HEK293 (cell line): Measurements from ENCODE around the gene TAMALIN.

Experiments
- CTCF ChIA-PET: fragments of 350-600 bp; formaldehyde crosslinking; extraction: SDS; loops from one replicate; lab custom pipeline; 2021; ENCODE audit warnings: antibody characterized with exemption; lab: Yijun Ruan, JAX
- POLR2A ChIA-PET: fragments of 300-600 bp; formaldehyde crosslinking; extraction: SDS; loops from one replicate; lab custom pipeline; 2020; ENCODE audit warnings: antibody characterized with exemption, inconsistent platforms; lab: Yijun Ruan, JAX
- H3K27ac ChIP-seq: fragments of 200-500 bp; sonication (Bioruptor generic); 2 replicates; pipeline ENCODE4 v1.5.1; 2014; ENCODE audit warnings: low read depth, low read length, control low read depth, inconsistent platforms; ENCODE audit errors: extremely low read depth
- H3K36me3 ChIP-seq, 2 experiments: fragments of 200-500 bp in 1 of 2; sonication (Bioruptor generic) in 1 of 2; 1 replicate in 1 of 2; 2 replicates in 1 of 2; pipeline ENCODE4 v1.5.1; 2014 to 2017; ENCODE audit warnings: inconsistent platforms in 2 of 2, low read length in 2 of 2; ENCODE audit not compliant: control insufficient read depth in 2 of 2, insufficient read depth in 1 of 2
- H3K4me1 ChIP-seq: fragments of 200-500 bp; sonication (Bioruptor generic); 2 replicates; pipeline ENCODE4 v1.5.1; 2014; ENCODE audit warnings: mild to moderate bottlenecking, low read length, inconsistent platforms; ENCODE audit not compliant: control insufficient read depth, insufficient read depth
- H3K4me3 ChIP-seq: 2 replicates; pipeline ENCODE4 v1.5.1; 2011; ENCODE audit warnings: low read depth, mild to moderate bottlenecking, control low read depth, low read length, moderate library complexity
- H3K9me3 ChIP-seq: fragments of 200-500 bp; sonication (Bioruptor generic); 2 replicates; pipeline ENCODE4 v1.5.1; 2014; ENCODE audit warnings: low read depth, low read length, inconsistent platforms; ENCODE audit not compliant: control insufficient read depth, insufficient read depth
- KLF8 ChIP-seq: fragments of 450-650 bp; formaldehyde crosslinking; IDR thresholded peaks from 2 replicates; pipeline ENCODE4 v1.5.1; 2016; ENCODE audit warnings: missing biosample characterization, missing genetic modification characterization
- SP7 ChIP-seq: fragments of 450-650 bp; formaldehyde crosslinking; IDR thresholded peaks from 2 replicates; pipeline ENCODE4 v1.5.1; 2016; ENCODE audit warnings: missing biosample characterization, missing genetic modification characterization
- YY1 ChIP-seq: fragments of 450-650 bp; formaldehyde crosslinking; IDR thresholded peaks from 2 replicates; pipeline ENCODE4 v1.5.1; 2018; ENCODE audit warnings: missing biosample characterization, missing genetic modification characterization
- ZFP3 ChIP-seq: fragments of 450-650 bp; formaldehyde crosslinking; IDR thresholded peaks from 2 replicates; pipeline ENCODE4 v1.5.1; 2016; ENCODE audit warnings: low read depth, missing biosample characterization, missing genetic modification characterization
- ZNF140 ChIP-seq: fragments of 450-650 bp; formaldehyde crosslinking; IDR thresholded peaks from 2 replicates; pipeline ENCODE4 v1.5.1; 2016; ENCODE audit warnings: missing biosample characterization, missing genetic modification characterization
- ZNF146 ChIP-seq: fragments of 450-650 bp; formaldehyde crosslinking; IDR thresholded peaks from 2 replicates; pipeline ENCODE4 v1.5.1; 2016; ENCODE audit warnings: missing biosample characterization, missing genetic modification characterization
- ZNF211 ChIP-seq: fragments of 450-650 bp; formaldehyde crosslinking; IDR thresholded peaks from 2 replicates; pipeline ENCODE4 v1.5.1; 2016; ENCODE audit warnings: low read depth, missing biosample characterization, missing genetic modification characterization
- ZNF23 ChIP-seq: fragments of 450-650 bp; formaldehyde crosslinking; IDR thresholded peaks from 2 replicates; pipeline ENCODE4 v1.5.1; 2016; ENCODE audit warnings: missing biosample characterization, missing genetic modification characterization, borderline replicate concordance
- ZNF335 ChIP-seq: fragments of 450-650 bp; formaldehyde crosslinking; conservative IDR thresholded peaks from 2 replicates; pipeline ENCODE4 v1.5.1; 2016; ENCODE audit warnings: missing biosample characterization, missing genetic modification characterization
- ZNF426 ChIP-seq: fragments of 450-650 bp; formaldehyde crosslinking; IDR thresholded peaks from 2 replicates; pipeline ENCODE4 v1.5.1; 2017; ENCODE audit warnings: missing biosample characterization, missing genetic modification characterization, mild to moderate bottlenecking, inconsistent platforms, moderate library complexity
- ZNF514 ChIP-seq: fragments of 450-650 bp; formaldehyde crosslinking; IDR thresholded peaks from 2 replicates; pipeline ENCODE4 v1.5.1; 2016; ENCODE audit warnings: missing biosample characterization, missing genetic modification characterization
- ZNF544 ChIP-seq: fragments of 450-650 bp; formaldehyde crosslinking; IDR thresholded peaks from 2 replicates; pipeline ENCODE4 v1.5.0; 2017; ENCODE audit warnings: missing biosample characterization, missing genetic modification characterization
- ZNF837 ChIP-seq: fragments of 450-650 bp; formaldehyde crosslinking; IDR thresholded peaks from 2 replicates; pipeline ENCODE4 v1.5.1; 2016; ENCODE audit warnings: missing biosample characterization, missing genetic modification characterization
- TF ChIP-seq, protein P1 (sequence below): fragments of 450-650 bp; formaldehyde crosslinking; IDR thresholded peaks from 2 replicates; pipeline ENCODE4 v1.5.1; 2016; ENCODE audit warnings: missing biosample characterization, missing genetic modification characterization
- TF ChIP-seq, protein P2 (sequence below): fragments of 450-650 bp; formaldehyde crosslinking; IDR thresholded peaks from 2 replicates; pipeline ENCODE4 v1.5.1; 2016; ENCODE audit warnings: missing biosample characterization, missing genetic modification characterization
- TF ChIP-seq, protein P3 (sequence below): fragments of 450-650 bp; formaldehyde crosslinking; conservative IDR thresholded peaks from 2 replicates; pipeline ENCODE4 v1.5.1; 2016; ENCODE audit warnings: low read depth, missing biosample characterization, missing genetic modification characterization
- TF ChIP-seq, protein P4 (sequence below): fragments of 450-650 bp; formaldehyde crosslinking; IDR thresholded peaks from 2 replicates; pipeline ENCODE4 v1.5.1; 2016; ENCODE audit warnings: missing biosample characterization, missing genetic modification characterization
- TF ChIP-seq, protein P5 (sequence below): sonication (generic); formaldehyde crosslinking; IDR thresholded peaks from 2 replicates; pipeline ENCODE4 v1.8.1; 2022; ENCODE audit warnings: mild to moderate bottlenecking, moderate library complexity, missing genetic modification reagents

TAMALIN gene

DNA sequence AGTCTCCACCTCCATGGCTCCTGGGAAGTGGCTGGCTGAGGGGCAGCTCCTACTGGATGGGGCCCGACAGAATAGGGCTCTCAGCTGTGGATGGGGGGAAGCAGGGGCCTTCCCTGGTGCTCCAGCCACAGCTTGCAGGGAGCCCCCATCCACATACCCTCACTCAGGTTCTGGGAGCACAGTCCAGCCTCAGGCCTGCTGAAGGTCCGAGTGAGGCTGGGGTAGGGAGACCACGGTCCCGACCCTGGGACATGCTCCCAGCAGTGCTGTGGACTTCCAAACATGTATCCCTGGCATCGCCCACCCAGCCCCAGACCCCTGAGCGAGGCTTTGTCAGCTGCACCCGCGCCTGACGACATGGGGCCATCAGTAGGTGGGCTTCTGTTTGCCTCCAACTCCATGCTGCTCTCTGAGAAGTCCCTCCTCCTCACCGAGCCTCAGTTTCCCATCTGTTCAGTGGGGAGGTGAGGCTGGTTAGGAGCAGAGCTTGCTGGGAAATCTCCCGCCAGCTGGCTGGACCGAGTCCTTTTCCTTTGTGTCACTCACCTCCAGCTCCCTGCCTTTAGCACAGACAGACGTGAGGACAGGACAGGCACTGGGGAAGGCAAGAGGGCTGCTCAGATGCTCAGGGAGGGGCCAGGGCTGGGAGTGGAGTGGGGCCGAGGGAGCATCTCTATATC is 53.9 kb downstream of the TAMALIN start:
- no peak overlapping the region for H3K27ac ChIP-seq

More for the DNA sequence above, 53.9 kb downstream of the TAMALIN start:
- no peak overlapping the region for H3K4me3 ChIP-seq
- peaks cover 0 to 28% of the 10 kb centered on the region in 2 experiments; a peak in 1 of 3 replicates for H3K36me3 ChIP-seq
- H3K4me1 ChIP-seq: no peaks in the 10 kb centered on the region
- no peaks in the 10 kb centered on the region for H3K9me3 ChIP-seq
- CTCF ChIA-PET: interaction anchor here (0.7 to 34.8 kb wide), 4 partner anchors 10 to 267 kb away, joined by 3 to 794 read pairs (median 6); no protein-coding TSS in a partner anchor
- TF ChIP-seq ZNF426 (tag by site-specific recombination): no peak
- TF ChIP-seq, protein P1, sequence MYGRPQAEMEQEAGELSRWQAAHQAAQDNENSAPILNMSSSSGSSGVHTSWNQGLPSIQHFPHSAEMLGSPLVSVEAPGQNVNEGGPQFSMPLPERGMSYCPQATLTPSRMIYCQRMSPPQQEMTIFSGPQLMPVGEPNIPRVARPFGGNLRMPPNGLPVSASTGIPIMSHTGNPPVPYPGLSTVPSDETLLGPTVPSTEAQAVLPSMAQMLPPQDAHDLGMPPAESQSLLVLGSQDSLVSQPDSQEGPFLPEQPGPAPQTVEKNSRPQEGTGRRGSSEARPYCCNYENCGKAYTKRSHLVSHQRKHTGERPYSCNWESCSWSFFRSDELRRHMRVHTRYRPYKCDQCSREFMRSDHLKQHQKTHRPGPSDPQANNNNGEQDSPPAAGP (tag by site-specific recombination): no peak
- no peak for TF ChIP-seq SP7 (tag by site-specific recombination)
- no peak for TF ChIP-seq ZNF514
- no peak for TF ChIP-seq KLF8 (tag by site-specific recombination)
- no peak for TF ChIP-seq ZNF211 (tag by site-specific recombination)
- TF ChIP-seq YY1: no peak
- TF ChIP-seq ZNF837 (tag by site-specific recombination): no peak
- TF ChIP-seq, protein P2, sequence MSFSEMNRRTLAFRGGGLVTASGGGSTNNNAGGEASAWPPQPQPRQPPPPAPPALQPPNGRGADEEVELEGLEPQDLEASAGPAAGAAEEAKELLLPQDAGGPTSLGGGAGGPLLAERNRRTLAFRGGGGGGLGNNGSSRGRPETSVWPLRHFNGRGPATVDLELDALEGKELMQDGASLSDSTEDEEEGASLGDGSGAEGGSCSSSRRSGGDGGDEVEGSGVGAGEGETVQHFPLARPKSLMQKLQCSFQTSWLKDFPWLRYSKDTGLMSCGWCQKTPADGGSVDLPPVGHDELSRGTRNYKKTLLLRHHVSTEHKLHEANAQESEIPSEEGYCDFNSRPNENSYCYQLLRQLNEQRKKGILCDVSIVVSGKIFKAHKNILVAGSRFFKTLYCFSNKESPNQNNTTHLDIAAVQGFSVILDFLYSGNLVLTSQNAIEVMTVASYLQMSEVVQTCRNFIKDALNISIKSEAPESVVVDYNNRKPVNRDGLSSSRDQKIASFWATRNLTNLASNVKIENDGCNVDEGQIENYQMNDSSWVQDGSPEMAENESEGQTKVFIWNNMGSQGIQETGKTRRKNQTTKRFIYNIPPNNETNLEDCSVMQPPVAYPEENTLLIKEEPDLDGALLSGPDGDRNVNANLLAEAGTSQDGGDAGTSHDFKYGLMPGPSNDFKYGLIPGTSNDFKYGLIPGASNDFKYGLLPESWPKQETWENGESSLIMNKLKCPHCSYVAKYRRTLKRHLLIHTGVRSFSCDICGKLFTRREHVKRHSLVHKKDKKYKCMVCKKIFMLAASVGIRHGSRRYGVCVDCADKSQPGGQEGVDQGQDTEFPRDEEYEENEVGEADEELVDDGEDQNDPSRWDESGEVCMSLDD (tag by site-specific recombination): no peak
- TF ChIP-seq, protein P3, sequence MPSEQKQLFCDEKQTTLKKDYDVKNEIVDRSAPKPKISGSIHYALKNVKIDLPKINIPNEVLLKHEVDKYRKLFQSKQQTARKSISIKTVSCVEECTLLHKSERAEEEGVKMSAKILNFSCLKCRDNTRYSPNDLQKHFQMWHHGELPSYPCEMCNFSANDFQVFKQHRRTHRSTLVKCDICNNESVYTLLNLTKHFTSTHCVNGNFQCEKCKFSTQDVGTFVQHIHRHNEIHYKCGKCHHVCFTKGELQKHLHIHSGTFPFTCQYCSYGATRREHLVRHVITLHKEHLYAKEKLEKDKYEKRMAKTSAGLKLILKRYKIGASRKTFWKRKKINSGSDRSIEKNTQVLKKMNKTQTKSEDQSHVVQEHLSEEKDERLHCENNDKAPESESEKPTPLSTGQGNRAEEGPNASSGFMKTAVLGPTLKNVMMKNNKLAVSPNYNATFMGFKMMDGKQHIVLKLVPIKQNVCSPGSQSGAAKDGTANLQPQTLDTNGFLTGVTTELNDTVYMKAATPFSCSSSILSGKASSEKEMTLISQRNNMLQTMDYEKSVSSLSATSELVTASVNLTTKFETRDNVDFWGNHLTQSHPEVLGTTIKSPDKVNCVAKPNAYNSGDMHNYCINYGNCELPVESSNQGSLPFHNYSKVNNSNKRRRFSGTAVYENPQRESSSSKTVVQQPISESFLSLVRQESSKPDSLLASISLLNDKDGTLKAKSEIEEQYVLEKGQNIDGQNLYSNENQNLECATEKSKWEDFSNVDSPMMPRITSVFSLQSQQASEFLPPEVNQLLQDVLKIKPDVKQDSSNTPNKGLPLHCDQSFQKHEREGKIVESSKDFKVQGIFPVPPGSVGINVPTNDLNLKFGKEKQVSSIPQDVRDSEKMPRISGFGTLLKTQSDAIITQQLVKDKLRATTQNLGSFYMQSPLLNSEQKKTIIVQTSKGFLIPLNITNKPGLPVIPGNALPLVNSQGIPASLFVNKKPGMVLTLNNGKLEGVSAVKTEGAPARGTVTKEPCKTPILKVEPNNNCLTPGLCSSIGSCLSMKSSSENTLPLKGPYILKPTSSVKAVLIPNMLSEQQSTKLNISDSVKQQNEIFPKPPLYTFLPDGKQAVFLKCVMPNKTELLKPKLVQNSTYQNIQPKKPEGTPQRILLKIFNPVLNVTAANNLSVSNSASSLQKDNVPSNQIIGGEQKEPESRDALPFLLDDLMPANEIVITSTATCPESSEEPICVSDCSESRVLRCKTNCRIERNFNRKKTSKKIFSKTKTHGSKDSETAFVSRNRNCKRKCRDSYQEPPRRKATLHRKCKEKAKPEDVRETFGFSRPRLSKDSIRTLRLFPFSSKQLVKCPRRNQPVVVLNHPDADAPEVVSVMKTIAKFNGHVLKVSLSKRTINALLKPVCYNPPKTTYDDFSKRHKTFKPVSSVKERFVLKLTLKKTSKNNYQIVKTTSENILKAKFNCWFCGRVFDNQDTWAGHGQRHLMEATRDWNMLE (tag by site-specific recombination): no peak
- TF ChIP-seq, protein P4, sequence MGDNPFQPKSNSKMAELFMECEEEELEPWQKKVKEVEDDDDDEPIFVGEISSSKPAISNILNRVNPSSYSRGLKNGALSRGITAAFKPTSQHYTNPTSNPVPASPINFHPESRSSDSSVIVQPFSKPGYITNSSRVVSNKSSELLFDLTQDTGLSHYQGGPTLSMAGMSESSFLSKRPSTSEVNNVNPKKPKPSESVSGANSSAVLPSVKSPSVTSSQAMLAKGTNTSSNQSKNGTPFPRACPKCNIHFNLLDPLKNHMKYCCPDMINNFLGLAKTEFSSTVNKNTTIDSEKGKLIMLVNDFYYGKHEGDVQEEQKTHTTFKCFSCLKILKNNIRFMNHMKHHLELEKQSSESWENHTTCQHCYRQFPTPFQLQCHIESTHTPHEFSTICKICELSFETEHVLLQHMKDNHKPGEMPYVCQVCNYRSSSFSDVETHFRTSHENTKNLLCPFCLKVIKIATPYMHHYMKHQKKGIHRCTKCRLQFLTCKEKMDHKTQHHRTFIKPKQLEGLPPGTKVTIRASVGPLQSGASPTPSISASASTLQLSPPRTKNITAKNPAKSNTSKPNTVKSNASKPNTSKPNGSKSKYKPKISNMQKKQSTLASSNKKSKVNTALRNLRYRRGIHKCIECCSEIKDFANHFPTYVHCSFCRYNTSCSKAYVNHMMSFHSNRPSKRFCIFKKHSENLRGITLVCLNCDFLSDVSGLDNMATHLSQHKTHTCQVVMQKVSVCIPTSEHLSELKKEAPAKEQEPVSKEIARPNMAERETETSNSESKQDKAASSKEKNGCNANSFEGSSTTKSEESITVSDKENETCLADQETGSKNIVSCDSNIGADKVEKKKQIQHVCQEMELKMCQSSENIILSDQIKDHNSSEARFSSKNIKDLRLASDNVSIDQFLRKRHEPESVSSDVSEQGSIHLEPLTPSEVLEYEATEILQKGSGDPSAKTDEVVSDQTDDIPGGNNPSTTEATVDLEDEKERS: no peak
- no peak for TF ChIP-seq ZNF146 (tag by site-specific recombination)
- TF ChIP-seq, protein P5, sequence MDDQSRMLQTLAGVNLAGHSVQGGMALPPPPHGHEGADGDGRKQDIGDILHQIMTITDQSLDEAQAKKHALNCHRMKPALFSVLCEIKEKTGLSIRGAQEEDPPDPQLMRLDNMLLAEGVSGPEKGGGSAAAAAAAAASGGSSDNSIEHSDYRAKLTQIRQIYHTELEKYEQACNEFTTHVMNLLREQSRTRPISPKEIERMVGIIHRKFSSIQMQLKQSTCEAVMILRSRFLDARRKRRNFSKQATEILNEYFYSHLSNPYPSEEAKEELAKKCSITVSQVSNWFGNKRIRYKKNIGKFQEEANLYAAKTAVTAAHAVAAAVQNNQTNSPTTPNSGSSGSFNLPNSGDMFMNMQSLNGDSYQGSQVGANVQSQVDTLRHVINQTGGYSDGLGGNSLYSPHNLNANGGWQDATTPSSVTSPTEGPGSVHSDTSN (CRISPR knock-in tag): no peak
- TF ChIP-seq ZNF23 (tag by site-specific recombination): no peak
- TF ChIP-seq ZNF140: no peak
- TF ChIP-seq ZNF544 (tag by site-specific recombination): no peak
- TF ChIP-seq ZFP3 (tag by site-specific recombination): no peak
- no peak for TF ChIP-seq ZNF335 (tag by site-specific recombination)
- TF ChIP-seq, all 188 proteins: peak for 0
- POLR2A ChIA-PET: no interaction called here
